ENCODE data around the gene ETV4.

- TF ChIP-seq CTCF (IDR thresholded peaks at IDR 0.05) = no peak
- TF ChIP-seq POLR2AphosphoS5 (IDR thresholded peaks at IDR 0.05) = no peak
- TF ChIP-seq POLR2A (IDR thresholded peaks at IDR 0.05) = no peak
- no peak for TF ChIP-seq EP300 (IDR thresholded peaks at IDR 0.05)
These were observed 14.2 kb downstream of the ETV4 start for GRCh38 chr17:43531955-43532354.

Measured in sigmoid colon (tissue), 4 donors.